Measurements from ENCODE around the gene SULT1A1.

SULT1A1 gene

DNA sequence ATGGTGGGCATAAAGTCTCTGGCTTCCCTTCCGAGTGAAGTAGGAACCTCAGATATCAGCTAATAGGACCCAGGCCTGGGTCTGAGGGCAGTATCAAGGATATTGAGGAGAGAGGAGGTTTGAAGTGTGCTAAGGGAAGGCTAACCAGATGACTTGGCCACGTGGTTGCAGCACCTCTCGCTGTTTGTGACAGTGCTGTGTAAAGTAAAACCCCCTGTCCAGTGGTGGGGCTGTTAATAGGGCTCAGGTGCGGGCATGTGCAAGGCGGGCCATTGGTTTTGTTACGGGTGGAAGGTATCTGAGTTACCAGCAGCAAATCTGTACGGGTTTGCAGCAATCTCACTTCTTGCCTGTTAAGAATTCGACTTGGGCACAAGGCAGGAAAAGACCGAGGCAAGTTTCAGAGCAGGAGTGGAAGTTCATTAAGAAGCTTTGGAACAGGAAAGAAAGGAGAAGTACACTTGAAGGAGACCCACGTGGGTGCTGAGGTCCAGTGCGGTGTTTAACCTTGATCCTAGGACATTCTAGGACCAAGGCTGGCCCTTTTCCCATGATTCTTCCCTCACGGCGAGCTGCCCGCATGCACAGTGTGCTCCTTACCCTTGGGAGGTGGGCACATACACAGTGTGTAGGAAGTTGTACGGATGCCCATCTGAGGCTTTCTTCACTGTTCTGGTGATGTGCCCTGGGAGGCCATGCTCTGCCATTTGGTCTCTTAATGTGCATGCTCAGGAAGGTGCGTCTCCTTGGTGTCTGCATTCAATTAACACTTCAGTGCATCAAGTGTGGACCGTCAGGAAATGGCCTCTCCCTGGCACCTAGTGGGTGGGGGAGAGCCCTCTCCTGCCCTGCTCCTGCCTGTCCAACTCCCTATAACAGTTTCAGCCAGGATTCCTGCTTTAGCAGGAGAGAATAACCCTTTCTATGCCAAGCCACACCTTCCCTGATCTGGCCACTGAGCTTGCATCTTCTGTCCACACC is 35.8 kb downstream of the SULT1A1 start:
- H3K36me3 ChIP-seq (ENCODE audit: control insufficient read depth in 2 of 2, insufficient read depth in 1 of 2, low read length in 2 of 2) = no peaks in the 10 kb centered on the region; a peak in 1 of 3 replicates
- H3K27ac ChIP-seq (ENCODE audit: extremely low read depth, low read depth, low read length) = no peak overlapping the region
- ChIA-PET CTCF (no interaction called here), POLR2A (no interaction called here)
- H3K4me1 ChIP-seq (ENCODE audit: control insufficient read depth, insufficient read depth, low read length) = no peaks in the 10 kb centered on the region
- H3K9me3 ChIP-seq (ENCODE audit: control insufficient read depth, insufficient read depth, low read depth, low read length) = no peaks in the 10 kb centered on the region
- no peak overlapping the region for H3K4me3 ChIP-seq (ENCODE audit: low read depth, low read length)
- TF ChIP-seq ZNF518A (tag by site-specific recombination; conservative IDR thresholded peaks at IDR 0.05; ENCODE audit: low read depth) (no peak), ZNF138 (tag by site-specific recombination; IDR thresholded peaks at IDR 0.05; ENCODE audit: borderline replicate concordance) (no peak), ZBTB48 (tag by site-specific recombination; IDR thresholded peaks at IDR 0.05) (no peak), ZNF26 (tag by site-specific recombination; IDR thresholded peaks at IDR 0.05) (no peak), ZNF23 (tag by site-specific recombination; IDR thresholded peaks at IDR 0.05; ENCODE audit: borderline replicate concordance) (no peak), OVOL3 (tag by site-specific recombination; IDR thresholded peaks at IDR 0.05) (no peak), ZNF654 (tag by site-specific recombination; IDR thresholded peaks at IDR 0.05; ENCODE audit: low read depth) (no peak), ZNF791 (tag by site-specific recombination; IDR thresholded peaks at IDR 0.05) (no peak), ZNF266 (tag by site-specific recombination; IDR thresholded peaks at IDR 0.05; ENCODE audit: low read depth) (no peak), ZNF354C (tag by site-specific recombination; IDR thresholded peaks at IDR 0.05; ENCODE audit: borderline replicate concordance, low read depth) (no peak), IKZF3 (tag by site-specific recombination; IDR thresholded peaks at IDR 0.05) (no peak)

- H3K4me1 ChIP-seq (ENCODE audit: control insufficient read depth, insufficient read depth, low read length) = no peaks in the 10 kb centered on the region
- ChIA-PET CTCF (interaction anchor here (0.5 kb wide), 1 partner anchor 8 kb away, joined by 3 read pairs; no protein-coding TSS in a partner anchor), POLR2A (no interaction called here)
- no peak overlapping the region for H3K4me3 ChIP-seq (ENCODE audit: low read depth, low read length)
- TF ChIP-seq ZNF433 (tag by site-specific recombination; IDR thresholded peaks at IDR 0.05; ENCODE audit: low read depth) (no peak), GLIS2 (tag by site-specific recombination; IDR thresholded peaks at IDR 0.05) (no peak), ZBTB8A (tag by site-specific recombination; IDR thresholded peaks at IDR 0.05) (no peak), ZNF600 (tag by site-specific recombination; IDR thresholded peaks at IDR 0.05) (no peak), SP3 (tag by site-specific recombination; IDR thresholded peaks at IDR 0.05) (no peak), ZNF10 (tag by site-specific recombination; IDR thresholded peaks at IDR 0.05) (no peak), WT1 (tag by site-specific recombination; IDR thresholded peaks at IDR 0.05) (no peak), ZNF585B (tag by site-specific recombination; IDR thresholded peaks at IDR 0.05) (no peak), BCL11B (tag by site-specific recombination; IDR thresholded peaks at IDR 0.05; ENCODE audit: low read depth) (no peak), ZNF596 (tag by site-specific recombination; IDR thresholded peaks at IDR 0.05) (no peak), ZNF747 (tag by site-specific recombination; IDR thresholded peaks at IDR 0.05) (no peak), ZNF626 (tag by site-specific recombination; IDR thresholded peaks at IDR 0.05) (no peak), ZNF155 (tag by site-specific recombination; IDR thresholded peaks at IDR 0.05) (no peak), ZBTB20 (tag by site-specific recombination; IDR thresholded peaks at IDR 0.05) (no peak), ZNF660 (tag by site-specific recombination; IDR thresholded peaks at IDR 0.05) (no peak), ZNF521 (tag by site-specific recombination; IDR thresholded peaks at IDR 0.05) (no peak), ZNF768 (tag by site-specific recombination; IDR thresholded peaks at IDR 0.05) (no peak), ZNF658 (tag by site-specific recombination; IDR thresholded peaks at IDR 0.05) (no peak)
- no peak overlapping the region for H3K27ac ChIP-seq (ENCODE audit: extremely low read depth, low read depth, low read length)
- no peaks in the 10 kb centered on the region for H3K9me3 ChIP-seq (ENCODE audit: control insufficient read depth, insufficient read depth, low read depth, low read length)
- no peaks in the 10 kb centered on the region; a peak in 1 of 3 replicates for H3K36me3 ChIP-seq (ENCODE audit: control insufficient read depth in 2 of 2, insufficient read depth in 1 of 2, low read length in 2 of 2)
Measured at GRCh38 chr16:28572696-28573510, 36.9 kb downstream of the SULT1A1 start.

Data from HEK293 (cell line).